ENCODE measurements around the gene OLFML2A.

DNA sequence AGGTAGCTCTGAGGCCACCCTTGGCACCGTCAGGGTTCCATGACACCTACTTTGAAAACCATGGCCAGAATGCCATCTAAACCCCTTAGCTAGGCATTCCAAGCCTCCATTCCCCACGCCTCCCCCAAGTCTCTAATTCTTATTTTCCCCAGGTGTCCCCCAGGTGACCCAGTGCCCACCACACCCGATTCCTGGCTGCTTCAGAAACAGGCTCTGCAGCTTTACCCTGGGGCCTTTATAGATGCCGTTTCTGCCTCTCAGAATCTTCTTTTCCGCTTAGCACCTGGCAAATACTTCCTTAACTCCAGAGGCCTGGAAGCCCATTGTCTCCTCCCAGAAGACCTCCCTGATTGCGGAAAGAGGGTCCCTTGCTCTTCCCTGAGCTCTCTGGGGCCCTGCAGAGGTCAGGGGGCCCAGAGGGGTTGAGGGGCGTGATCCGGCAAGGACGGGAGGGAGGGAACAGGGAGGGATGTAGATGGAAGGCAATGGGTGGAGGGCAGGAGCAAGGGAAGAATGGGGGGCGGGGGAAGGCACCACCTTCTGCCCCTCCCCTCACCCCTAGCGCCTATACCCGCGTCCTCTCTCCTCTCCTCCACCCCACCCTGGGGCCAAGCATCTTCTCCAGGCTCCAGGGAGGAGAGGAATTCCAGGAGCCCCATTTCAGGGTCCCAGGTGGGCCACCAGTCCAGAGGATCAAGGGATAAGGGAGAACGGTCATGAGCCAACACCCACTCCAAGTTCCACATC is 64.3 kb downstream of the OLFML2A start:
- TF ChIP-seq CTCF (IDR thresholded peaks at IDR 0.05) (no peak), POLR2A (IDR thresholded peaks at IDR 0.05) (no peak)

Data from lower leg skin (tissue), 3 donors.